Chondrocyte (in vitro differentiated cells): Measurements from ENCODE around the gene TEKT3. TPM values are rescaled to one million over a fixed set of nuclear protein-coding genes. Genes with fewer than 3 reads are reported as not detected.

Experiments used
- DNase-seq: peaks from one replicate; pipeline ENCODE4 v3.0.0; 2021; ENCODE audit warnings: mixed read lengths, low spot score
- H3K27ac Mint-ChIP-seq: one replicate; pipeline ENCODE4 v1.8.0; 2021; ENCODE audit warnings: mild to moderate bottlenecking, moderate library complexity, mixed read lengths; ENCODE audit not compliant: unreplicated experiment
- H3K27me3 Mint-ChIP-seq: 2 replicates; pipeline ENCODE4 v1.8.0; 2021; ENCODE audit warnings: low read depth, mixed read lengths
- H3K36me3 Mint-ChIP-seq: 2 replicates; pipeline ENCODE4 v1.8.0; 2021; ENCODE audit warnings: low read depth, mixed read lengths
- H3K4me1 Mint-ChIP-seq: 2 replicates; pipeline ENCODE4 v1.8.0; 2021; ENCODE audit warnings: low read depth, mild to moderate bottlenecking, mixed read lengths
- H3K4me3 Mint-ChIP-seq: one replicate; pipeline ENCODE4 v1.8.0; 2021; ENCODE audit warnings: mild to moderate bottlenecking, moderate library complexity, mixed read lengths; ENCODE audit not compliant: unreplicated experiment
- H3K9me3 Mint-ChIP-seq: 2 replicates; pipeline ENCODE4 v1.8.0; 2021; ENCODE audit warnings: low read depth, mixed read lengths
- CTCF ChIP-seq: fragments of 200-600 bp; sonication (generic); IDR thresholded peaks from 2 replicates; pipeline ENCODE4 v1.5.0; 2021; ENCODE audit warnings: antibody characterized with exemption, mild to moderate bottlenecking, moderate library complexity
- total RNA-seq: library from RNA; stranded (reverse); gene quantifications from 3 replicates; pipeline ENCODE4 v1.2.1, GENCODE V29; 2021

The TEKT3 gene
- total RNA-seq, 1 donor from 2014 or later: 0.82 TPM

- no peaks in the 10 kb centered on the region for H3K27me3 Mint-ChIP-seq
- no peak for DNase-seq
- peaks cover 34% of the 10 kb centered on the region for H3K4me1 Mint-ChIP-seq
- no peaks in the 10 kb centered on the region for H3K36me3 Mint-ChIP-seq
- peaks cover 3% of the 10 kb centered on the region for H3K9me3 Mint-ChIP-seq
- H3K27ac Mint-ChIP-seq: no peak overlapping the region
- no peak overlapping the region for H3K4me3 Mint-ChIP-seq
- no peak for TF ChIP-seq CTCF
Measured at GRCh38 chr17:15293558-15293957, 47.8 kb downstream of the TEKT3 start.

GRCh38 chr17:15291674-15292361 lies 49.6 kb downstream of the TEKT3 start:
- Mint-ChIP-seq H3K9me3 (peaks cover 5% of the 10 kb centered on the region), H3K4me1 (peaks cover 29% of the 10 kb centered on the region), H3K36me3 (no peaks in the 10 kb centered on the region), H3K4me3 (no peak overlapping the region), H3K27ac (no peak overlapping the region), H3K27me3 (no peaks in the 10 kb centered on the region)
- no peak for DNase-seq
- no peak for TF ChIP-seq CTCF

- Mint-ChIP-seq H3K27me3 (no peaks in the 10 kb centered on the region), H3K4me1 (peaks cover 28% of the 10 kb centered on the region), H3K36me3 (no peaks in the 10 kb centered on the region), H3K9me3 (peaks cover 5% of the 10 kb centered on the region), H3K27ac (no peak overlapping the region), H3K4me3 (no peak overlapping the region)
- no peak for TF ChIP-seq CTCF
- DNase-seq: no peak
Measured at GRCh38 chr17:15290605-15291004, 50.8 kb downstream of the TEKT3 start.

GRCh38 chr17:15289285-15290183 lies 51.9 kb downstream of the TEKT3 start:
- Mint-ChIP-seq H3K9me3 (peaks cover 5% of the 10 kb centered on the region), H3K4me1 (peaks cover 28% of the 10 kb centered on the region), H3K36me3 (no peaks in the 10 kb centered on the region), H3K27ac (no peak overlapping the region), H3K27me3 (no peaks in the 10 kb centered on the region), H3K4me3 (no peak overlapping the region)
- no peak for TF ChIP-seq CTCF
- no peak for DNase-seq

- H3K36me3 Mint-ChIP-seq: no peaks in the 10 kb centered on the region
- peaks cover 28% of the 10 kb centered on the region for H3K4me1 Mint-ChIP-seq
- no peak for TF ChIP-seq CTCF
- no peak for DNase-seq
- no peak overlapping the region for H3K27ac Mint-ChIP-seq
- H3K4me3 Mint-ChIP-seq: no peak overlapping the region
- no peaks in the 10 kb centered on the region for H3K27me3 Mint-ChIP-seq
- peaks cover 5% of the 10 kb centered on the region for H3K9me3 Mint-ChIP-seq
Measured at GRCh38 chr17:15288859-15289258, 52.5 kb downstream of the TEKT3 start.
